ENCODE results near the gene CLDN5.

The CLDN5 gene

GRCh38 chr22:19501897-19502447 lies 22.2 kb downstream of the CLDN5 start:
- DNase-seq = no peak

- DNase-seq = no peak
Observed at GRCh38 chr22:19499880-19500242, 24.3 kb downstream of the CLDN5 start.

GRCh38 chr22:19499236-19499879 lies 24.9 kb downstream of the CLDN5 start:
- DNase-seq = no peak

- DNase-seq = no peak
Observed at GRCh38 chr22:19498866-19499190, 25.4 kb downstream of the CLDN5 start.

DNA sequence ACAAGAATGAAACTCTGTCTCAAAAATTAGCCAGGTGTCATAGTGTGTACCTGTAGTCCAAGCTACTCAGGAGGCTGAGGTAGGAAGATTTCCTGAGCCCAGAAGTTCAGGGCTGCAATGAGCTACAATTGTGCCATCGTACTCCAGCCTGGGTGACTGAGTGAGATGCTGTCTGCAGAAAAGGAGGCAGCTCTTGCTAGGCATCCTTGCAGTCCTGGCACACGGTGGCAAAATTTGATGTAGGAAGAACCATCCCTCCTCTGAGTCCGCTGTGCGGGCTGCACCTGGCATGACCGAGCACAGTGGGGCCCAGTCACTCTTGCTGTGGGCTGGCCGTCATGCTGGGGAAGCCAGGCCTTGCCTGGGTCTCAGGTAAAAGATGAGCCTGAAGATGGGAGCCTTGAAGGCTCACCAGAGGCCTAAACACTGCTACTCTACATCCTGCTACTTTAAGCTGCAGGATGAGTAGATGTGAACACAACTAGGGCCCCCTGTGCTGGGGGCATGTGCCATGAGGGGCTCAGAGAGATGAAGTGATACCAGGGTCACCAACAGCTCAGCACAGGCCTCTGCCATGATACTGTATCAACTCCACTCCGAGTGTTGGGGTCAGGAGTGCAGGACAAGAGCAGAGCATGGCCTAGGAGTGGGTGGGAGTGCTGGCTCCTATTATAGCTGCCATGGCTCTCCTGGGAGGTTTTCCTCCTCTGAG lies 25.9 kb downstream of the CLDN5 start:
- no peak for DNase-seq

DNA sequence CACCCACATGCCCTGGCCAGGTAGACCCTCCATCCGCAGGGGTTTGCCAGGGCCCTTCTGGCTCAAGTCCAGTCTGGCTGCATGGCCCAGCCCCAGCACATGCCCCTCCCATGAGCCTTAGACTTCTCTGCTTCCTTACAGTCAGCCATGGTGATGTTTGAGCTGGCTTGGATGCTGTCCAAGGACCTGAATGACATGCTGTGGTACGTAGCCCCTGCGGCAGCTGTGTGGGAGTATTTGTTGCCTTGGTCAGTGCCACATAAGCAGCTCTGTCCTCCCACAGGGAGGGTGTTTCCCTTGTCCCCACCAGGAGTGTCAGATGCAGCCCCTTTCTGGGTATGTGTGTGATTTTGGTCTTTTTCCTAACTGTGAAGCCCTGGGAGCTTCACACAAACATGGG lies 27.0 kb downstream of the CLDN5 start:
- no peak for DNase-seq

- DNase-seq = no peak
Observed at GRCh38 chr22:19496324-19496630, 27.9 kb downstream of the CLDN5 start.

- no peak for DNase-seq
Observed at GRCh38 chr22:19495562-19496323, 28.5 kb downstream of the CLDN5 start.

DNA sequence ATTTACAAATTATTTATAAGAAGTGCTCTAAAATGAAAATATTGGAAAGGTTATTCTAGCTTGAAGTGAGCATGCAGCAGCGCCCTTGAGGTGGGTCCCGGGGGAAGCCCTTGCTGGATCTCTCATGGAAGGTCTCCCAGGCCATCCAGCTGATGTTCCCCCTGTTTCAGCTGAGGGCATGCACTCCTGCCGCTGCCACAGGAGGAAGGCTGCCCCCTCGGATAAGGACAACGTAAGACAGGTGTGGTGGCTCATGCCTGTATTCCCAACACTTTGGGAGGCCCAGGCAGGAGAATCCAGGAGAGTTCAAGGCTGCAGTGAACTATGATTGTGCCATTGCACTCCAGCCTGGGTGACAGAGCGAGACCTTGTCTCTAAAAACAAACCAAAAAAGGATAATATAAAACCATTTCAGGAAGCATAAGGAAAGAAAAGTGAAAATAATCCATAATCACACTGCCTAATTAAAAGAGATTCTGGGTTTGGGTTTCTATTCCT lies 29.5 kb downstream of the CLDN5 start:
- no peak for DNase-seq

GRCh38 chr22:19494001-19494560 lies 30.1 kb downstream of the CLDN5 start:
- no peak for DNase-seq

GRCh38 chr22:19492504-19493174 lies 31.6 kb downstream of the CLDN5 start:
- DNase-seq = no peak

DNA sequence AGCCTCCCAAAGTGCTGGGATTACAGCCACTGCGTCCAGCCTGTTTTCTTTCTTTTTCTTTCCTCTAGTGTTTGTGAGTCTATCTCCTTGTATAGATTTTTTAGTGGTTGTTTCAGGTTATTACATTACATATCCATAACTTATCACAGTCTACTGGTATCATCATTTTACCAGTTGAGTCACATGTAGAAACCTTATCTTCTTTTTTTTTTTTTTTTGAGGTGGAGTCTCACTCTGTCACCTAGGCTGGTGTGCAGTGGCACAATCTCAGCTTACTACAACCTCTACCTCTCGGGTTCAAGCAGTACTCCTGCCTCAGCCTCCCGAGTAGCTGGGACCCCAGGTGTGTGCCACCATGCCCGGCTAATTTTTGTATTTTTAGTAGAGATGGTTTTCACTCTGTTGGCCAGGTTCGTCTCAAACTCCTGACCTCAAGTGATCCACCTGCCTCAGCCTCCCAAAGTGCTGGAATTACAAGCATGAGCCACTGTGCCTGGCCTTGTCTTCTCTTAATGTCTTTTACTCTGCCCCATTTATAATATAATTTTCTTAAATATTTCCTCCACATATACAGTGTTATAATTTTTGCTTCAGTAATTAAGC lies 33.5 kb downstream of the CLDN5 start:
- no peak for DNase-seq

DNA sequence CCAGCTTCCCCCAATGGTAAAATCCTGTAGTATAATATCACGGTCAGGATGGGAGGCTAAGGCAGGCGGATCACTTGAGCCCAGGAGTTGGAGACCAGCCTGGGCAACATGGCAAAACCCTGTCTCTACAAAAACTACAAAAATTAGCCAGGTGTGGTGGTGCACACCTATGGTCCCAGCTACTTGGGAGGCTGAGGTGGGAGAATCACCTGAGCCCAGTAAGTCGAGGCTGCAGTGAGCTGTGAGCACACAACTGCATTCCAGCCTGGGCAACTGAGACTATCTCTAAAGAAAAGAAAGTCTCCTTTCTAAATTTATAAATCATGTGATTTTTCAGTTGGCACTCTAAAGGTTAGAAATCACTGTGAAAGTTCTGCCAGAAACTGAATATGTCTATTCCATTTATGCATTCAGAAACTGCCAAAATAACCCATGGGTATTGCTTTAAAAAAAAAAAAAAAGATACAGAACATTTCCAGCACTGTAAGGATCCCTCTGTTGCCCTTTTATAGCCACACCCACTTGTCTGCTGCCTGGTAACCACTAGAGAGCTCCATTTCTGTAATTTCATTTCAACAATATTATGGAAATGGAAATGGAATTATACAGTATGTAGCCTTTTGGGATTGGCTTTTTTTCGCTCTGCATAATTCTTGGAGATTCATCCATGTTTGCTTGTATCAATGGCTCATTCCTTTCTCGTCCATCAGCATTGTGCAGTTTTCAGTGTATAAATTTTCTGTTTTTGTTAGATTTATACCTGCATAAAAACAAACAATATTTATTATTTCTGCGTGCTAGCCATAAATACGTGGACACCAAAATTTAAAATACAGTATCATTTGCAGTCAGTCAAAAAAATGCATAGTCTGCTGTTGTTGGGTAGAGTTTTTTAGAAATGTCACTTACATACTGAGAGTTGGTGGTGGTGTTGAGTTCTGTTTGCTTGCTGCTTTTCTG lies 35.0 kb downstream of the CLDN5 start:
- DNase-seq = no peak

DNA sequence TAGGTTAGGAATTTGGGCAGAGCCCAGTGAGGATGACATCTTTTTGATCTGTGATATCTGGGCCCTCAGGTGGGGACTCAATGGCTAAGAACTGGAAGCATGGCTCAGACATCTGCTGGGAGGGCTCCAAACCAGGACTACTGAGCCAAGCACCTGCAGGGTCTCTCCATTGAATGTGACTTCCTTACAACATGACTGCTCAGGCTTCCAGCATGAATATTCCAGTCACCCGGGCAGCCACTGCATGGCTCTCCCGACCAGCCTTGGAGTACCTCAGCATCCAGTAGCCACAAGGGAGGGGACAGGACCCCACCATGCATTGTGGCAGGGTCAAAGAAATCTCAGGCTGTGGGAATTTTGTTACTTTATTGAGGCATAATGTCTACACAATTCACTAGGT lies 35.9 kb downstream of the CLDN5 start:
- DNase-seq = no peak

GRCh38 chr22:19483481-19484244 lies 40.5 kb downstream of the CLDN5 start:
- DNase-seq = no peak

DNA sequence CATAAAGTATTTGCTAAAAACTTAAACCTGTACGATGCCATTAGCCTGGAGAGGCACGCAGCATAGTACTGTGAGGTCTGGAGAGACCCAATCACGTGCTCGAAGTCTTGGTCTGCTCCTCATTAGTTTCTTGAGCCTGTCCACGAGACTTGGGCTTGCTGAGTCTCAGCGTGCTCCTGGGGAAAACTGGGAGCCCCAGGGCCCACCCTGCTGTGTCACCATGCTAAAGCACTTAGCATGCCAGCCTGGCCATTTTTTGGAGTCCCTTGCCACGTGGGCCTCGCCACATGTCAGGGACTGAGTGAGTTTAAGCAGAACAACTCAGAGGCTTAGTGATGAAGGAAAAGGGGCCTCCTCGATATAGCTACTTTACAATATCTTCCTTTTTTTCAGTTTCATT lies 41.9 kb downstream of the CLDN5 start:
- DNase-seq = no peak

- DNase-seq = no peak
Observed at GRCh38 chr22:19480789-19481188, 43.4 kb downstream of the CLDN5 start.

GRCh38 chr22:19480173-19480568 lies 44.0 kb downstream of the CLDN5 start:
- no peak for DNase-seq

DNA sequence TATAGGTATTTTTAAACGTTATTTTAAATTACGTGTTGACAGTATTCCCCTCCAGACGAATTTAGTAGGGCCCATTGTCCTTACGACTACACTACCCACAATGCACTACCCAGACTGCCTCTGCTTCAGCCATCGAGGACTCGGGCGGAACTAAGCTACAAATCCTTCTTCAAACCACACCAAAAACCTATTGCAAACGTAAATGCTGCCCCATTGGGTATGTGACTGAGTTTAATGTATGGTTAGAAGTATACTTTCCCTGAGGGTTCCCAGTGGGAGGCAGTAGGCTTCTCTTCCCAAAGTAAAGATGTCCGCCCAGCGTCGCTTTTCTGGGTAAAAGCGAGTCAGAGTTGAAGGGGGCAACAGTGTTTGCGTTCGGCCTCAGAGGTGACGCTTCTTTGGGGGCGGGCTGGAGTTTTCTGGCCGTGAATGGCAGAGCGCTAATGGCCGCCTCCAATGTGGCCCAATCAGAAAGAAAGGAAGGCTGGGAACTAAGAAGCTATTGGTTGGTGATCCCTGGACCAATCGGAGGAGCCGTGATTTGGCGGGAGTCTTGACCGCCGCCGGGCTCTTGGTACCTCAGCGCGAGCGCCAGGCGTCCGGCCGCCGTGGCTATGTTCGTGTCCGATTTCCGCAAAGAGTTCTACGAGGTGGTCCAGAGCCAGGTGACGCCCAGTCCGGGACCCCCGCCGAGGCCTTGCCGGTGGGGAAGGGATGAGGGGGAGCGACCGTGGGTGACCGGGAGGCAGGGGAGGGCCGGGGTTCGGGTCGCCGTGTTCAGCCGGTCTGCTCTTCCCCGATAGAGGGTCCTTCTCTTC lies 44.6 kb downstream of the CLDN5 start, which contains the start of gene CDC45:
CDC45 (plus strand) TSS at position 566 of the 818 bp plus-strand sequence; CDS start at position 615, 49 bp downstream.
- peak; percentile 95 for DNase-seq

All from NCI-H510A treated with DMSO at 0.1 percent for 48 hours (cell line).